Tibial nerve (tissue), 4 donors: ENCODE measurements around the gene ANAPC16.

Experiments
- EP300 ChIP-seq, 2 donors: sonication (generic); formaldehyde crosslinking; IDR thresholded peaks; one replicate each; pipeline ENCODE4 v1.6.1; 2017; ENCODE audit warnings: antibody characterized with exemption in 2 of 2, mild to moderate bottlenecking in 1 of 2
- POLR2A ChIP-seq, 2 donors: fragments of 450-650 bp; IDR thresholded peaks; one replicate each; pipeline ENCODE4 v1.6.1; 2017; ENCODE audit warnings: antibody characterized with exemption in 2 of 2, mild to moderate bottlenecking in 2 of 2, moderate library complexity in 2 of 2
- TF ChIP-seq, protein P1 (sequence below), 5 experiments: fragments of 200-600 bp in 3 of 5; fragments of 450-650 bp in 2 of 5; sonication (generic) in 3 of 5; IDR thresholded peaks; one replicate each; pipeline ENCODE4 v1.5.1; 2016 to 2019; ENCODE audit warnings: antibody characterized with exemption in 5 of 5, mild to moderate bottlenecking in 3 of 5, moderate library complexity in 2 of 5

DNA sequence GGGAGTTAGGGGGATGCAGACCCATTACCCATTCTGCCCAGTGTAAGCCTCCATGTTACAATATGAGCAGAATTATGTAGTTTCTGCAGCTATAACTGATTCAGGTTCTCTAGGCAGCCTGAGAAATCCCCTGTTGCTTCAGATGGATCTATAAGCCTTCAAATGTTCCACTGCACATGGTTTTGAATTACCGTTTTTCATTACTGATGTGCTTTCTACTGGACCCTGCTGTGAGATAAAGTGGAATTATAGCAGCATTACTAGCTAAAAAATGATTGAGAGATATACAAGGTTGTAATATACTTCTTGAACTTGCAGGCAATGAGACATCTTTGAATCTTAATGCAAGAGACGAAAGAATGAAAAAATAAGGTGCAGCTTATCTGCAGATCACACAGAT is 38.4 kb upstream of the ANAPC16 start:
- TF ChIP-seq EP300 (IDR thresholded peaks at IDR 0.05) (no peak), POLR2A (IDR thresholded peaks at IDR 0.05) (no peak)
- TF ChIP-seq, protein P1, sequence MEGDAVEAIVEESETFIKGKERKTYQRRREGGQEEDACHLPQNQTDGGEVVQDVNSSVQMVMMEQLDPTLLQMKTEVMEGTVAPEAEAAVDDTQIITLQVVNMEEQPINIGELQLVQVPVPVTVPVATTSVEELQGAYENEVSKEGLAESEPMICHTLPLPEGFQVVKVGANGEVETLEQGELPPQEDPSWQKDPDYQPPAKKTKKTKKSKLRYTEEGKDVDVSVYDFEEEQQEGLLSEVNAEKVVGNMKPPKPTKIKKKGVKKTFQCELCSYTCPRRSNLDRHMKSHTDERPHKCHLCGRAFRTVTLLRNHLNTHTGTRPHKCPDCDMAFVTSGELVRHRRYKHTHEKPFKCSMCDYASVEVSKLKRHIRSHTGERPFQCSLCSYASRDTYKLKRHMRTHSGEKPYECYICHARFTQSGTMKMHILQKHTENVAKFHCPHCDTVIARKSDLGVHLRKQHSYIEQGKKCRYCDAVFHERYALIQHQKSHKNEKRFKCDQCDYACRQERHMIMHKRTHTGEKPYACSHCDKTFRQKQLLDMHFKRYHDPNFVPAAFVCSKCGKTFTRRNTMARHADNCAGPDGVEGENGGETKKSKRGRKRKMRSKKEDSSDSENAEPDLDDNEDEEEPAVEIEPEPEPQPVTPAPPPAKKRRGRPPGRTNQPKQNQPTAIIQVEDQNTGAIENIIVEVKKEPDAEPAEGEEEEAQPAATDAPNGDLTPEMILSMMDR (IDR thresholded peaks at IDR 0.05): no peak
